HepG2 (cell line): ENCODE data around the gene CCDC6. TPM values are rescaled to one million over a fixed set of nuclear protein-coding genes. Genes with fewer than 3 reads are reported as not detected.
A peak's percentile ranks its signal among the peaks of the same experiment; 100 is the strongest.

Experiments
- ASH2L ChIP-seq: fragments of 300-600, 200-600 bp; sonication (generic); IDR thresholded peaks from 2 replicates; pipeline ENCODE4 v1.7.0; 2017; ENCODE audit warnings: low read depth, mild to moderate bottlenecking, moderate library complexity, mixed read lengths, low read length; ENCODE audit not compliant: insufficient read length
- FOXC1 ChIP-seq: sonication (generic); formaldehyde crosslinking; IDR thresholded peaks from 2 replicates; pipeline ENCODE4 v1.8.0; 2022; ENCODE audit warnings: mild to moderate bottlenecking, missing genetic modification reagents, borderline replicate concordance
- RXRB ChIP-seq: IDR thresholded peaks from 2 replicates; pipeline ENCODE4 v1.6.1; 2016; ENCODE audit warnings: borderline replicate concordance, missing genetic modification reagents, missing compliant biosample characterization
- STAT6 ChIP-seq: sonication (generic); formaldehyde crosslinking; IDR thresholded peaks from 2 replicates; pipeline ENCODE4 v1.4.0; 2020; ENCODE audit warnings: missing genetic modification reagents, mild to moderate bottlenecking, borderline replicate concordance
- ZNF12 ChIP-seq: sonication (generic); formaldehyde crosslinking; IDR thresholded peaks from 2 replicates; pipeline ENCODE4 v1.5.0; 2020; ENCODE audit warnings: missing genetic modification reagents
- ZNF343 ChIP-seq: sonication (generic); formaldehyde crosslinking; IDR thresholded peaks from 2 replicates; pipeline ENCODE4 v1.4.0; 2020; ENCODE audit warnings: mild to moderate bottlenecking, missing genetic modification reagents
- ZNF44 ChIP-seq: sonication (generic); formaldehyde crosslinking; IDR thresholded peaks from 2 replicates; pipeline ENCODE4 v1.5.1; 2020; ENCODE audit warnings: mild to moderate bottlenecking, missing genetic modification reagents
- ZNF614 ChIP-seq: IDR thresholded peaks from 2 replicates; pipeline ENCODE4 v1.6.1; 2018; ENCODE audit warnings: missing biosample characterization, missing genetic modification reagents, inconsistent platforms, borderline replicate concordance
- ZNF644 ChIP-seq: IDR thresholded peaks from 2 replicates; pipeline ENCODE4 v1.6.1; 2016; ENCODE audit warnings: low read depth
- polyA plus RNA-seq, 8 experiments: library from polyadenylated mRNA; depleted of rRNA in 3 of 8; stranded (reverse) in 7 of 8; unstranded in 1 of 8; fragments of >200 nt; fragmentation: Illumina TruSeq in 4 of 8; extraction: Trizol in 4 of 8; gene quantifications; 2 replicates each; pipeline versions ENCODE4 v1.2.1 to v1.2.3, GENCODE V29; 2011 to 2016; ENCODE audit warnings: low read depth in 4 of 8, missing spikeins in 1 of 8, mixed read lengths in 1 of 8; ENCODE audit not compliant: insufficient read depth in 1 of 8
- total RNA-seq, 5 experiments: library from RNA; depleted of rRNA; stranded (reverse); fragments of >200 nt; fragmentation: Illumina TruSeq; extraction: Trizol; gene quantifications; 2 replicates each; pipeline ENCODE4 v1.2.3, GENCODE V29; 2016; ENCODE audit warnings: low read depth in 1 of 5
- TF ChIP-seq, protein P1 (sequence below): IDR thresholded peaks from 2 replicates; pipeline ENCODE4 v1.6.1; 2016; ENCODE audit warnings: missing genetic modification reagents, missing compliant biosample characterization
- TF ChIP-seq, protein P2 (sequence below): sonication (generic); formaldehyde crosslinking; IDR thresholded peaks from 2 replicates; pipeline ENCODE4 v1.5.0; 2020; ENCODE audit warnings: mild to moderate bottlenecking, missing genetic modification reagents, borderline replicate concordance
- TF ChIP-seq, protein P3 (sequence below), 2 experiments: sonication (generic) in 1 of 2; formaldehyde crosslinking in 1 of 2; IDR thresholded peaks; 2 replicates each; pipeline versions ENCODE4 v1.4.0 to v1.6.1; 2018 to 2020; ENCODE audit warnings: missing genetic modification reagents in 2 of 2, borderline replicate concordance in 1 of 2, low read depth in 1 of 2, mild to moderate bottlenecking in 1 of 2, missing biosample characterization in 1 of 2
- TF ChIP-seq, protein P4 (sequence below): sonication (generic); formaldehyde crosslinking; IDR thresholded peaks from 2 replicates; pipeline ENCODE4 v1.5.1; 2020; ENCODE audit warnings: missing genetic modification reagents, mild to moderate bottlenecking, borderline replicate concordance
- TF ChIP-seq, protein P5 (sequence below): conservative IDR thresholded peaks from 2 replicates; pipeline ENCODE4 v1.6.1; 2018; ENCODE audit warnings: missing genetic modification reagents
- TF ChIP-seq, protein P6 (sequence below): sonication (generic); formaldehyde crosslinking; IDR thresholded peaks from 2 replicates; pipeline ENCODE4 v1.4.0; 2020; ENCODE audit warnings: missing genetic modification reagents

The CCDC6 gene
- total and polyA plus RNA-seq, 2 of the 13 experiments (the other 11 are each of a cell fraction or from before 2014, with no cell fraction given) = 17.9 to 18.3 TPM

DNA sequence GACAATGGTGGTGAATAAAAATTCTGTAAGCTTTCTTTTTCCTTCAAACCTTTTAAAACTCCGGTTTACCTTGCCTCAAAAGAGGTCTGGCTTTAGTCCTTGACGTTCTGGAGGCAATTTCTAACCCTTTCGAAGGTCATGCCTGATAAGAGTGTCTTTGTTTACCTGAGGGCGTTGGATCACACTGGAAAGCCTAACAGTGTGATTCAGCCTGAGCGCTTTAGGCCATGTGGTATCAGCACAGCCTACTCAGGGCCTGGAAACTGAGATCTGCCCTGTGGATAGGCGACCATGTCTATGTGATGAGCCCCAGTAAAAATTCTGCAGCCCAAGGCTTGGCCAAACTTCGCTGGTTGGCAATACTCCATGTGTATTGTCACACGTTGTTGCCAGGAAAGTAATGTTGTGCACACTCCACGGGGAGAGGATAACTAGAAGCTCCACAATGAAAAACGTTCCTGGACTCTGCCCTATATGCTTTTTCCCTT lies 10.7 kb downstream of the CCDC6 start (continued):
- TF ChIP-seq, protein P1, sequence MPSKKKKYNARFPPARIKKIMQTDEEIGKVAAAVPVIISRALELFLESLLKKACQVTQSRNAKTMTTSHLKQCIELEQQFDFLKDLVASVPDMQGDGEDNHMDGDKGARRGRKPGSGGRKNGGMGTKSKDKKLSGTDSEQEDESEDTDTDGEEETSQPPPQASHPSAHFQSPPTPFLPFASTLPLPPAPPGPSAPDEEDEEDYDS = peak; percentile 42; the same call in 1 of the 2 replicates
- TF ChIP-seq, protein P2, sequence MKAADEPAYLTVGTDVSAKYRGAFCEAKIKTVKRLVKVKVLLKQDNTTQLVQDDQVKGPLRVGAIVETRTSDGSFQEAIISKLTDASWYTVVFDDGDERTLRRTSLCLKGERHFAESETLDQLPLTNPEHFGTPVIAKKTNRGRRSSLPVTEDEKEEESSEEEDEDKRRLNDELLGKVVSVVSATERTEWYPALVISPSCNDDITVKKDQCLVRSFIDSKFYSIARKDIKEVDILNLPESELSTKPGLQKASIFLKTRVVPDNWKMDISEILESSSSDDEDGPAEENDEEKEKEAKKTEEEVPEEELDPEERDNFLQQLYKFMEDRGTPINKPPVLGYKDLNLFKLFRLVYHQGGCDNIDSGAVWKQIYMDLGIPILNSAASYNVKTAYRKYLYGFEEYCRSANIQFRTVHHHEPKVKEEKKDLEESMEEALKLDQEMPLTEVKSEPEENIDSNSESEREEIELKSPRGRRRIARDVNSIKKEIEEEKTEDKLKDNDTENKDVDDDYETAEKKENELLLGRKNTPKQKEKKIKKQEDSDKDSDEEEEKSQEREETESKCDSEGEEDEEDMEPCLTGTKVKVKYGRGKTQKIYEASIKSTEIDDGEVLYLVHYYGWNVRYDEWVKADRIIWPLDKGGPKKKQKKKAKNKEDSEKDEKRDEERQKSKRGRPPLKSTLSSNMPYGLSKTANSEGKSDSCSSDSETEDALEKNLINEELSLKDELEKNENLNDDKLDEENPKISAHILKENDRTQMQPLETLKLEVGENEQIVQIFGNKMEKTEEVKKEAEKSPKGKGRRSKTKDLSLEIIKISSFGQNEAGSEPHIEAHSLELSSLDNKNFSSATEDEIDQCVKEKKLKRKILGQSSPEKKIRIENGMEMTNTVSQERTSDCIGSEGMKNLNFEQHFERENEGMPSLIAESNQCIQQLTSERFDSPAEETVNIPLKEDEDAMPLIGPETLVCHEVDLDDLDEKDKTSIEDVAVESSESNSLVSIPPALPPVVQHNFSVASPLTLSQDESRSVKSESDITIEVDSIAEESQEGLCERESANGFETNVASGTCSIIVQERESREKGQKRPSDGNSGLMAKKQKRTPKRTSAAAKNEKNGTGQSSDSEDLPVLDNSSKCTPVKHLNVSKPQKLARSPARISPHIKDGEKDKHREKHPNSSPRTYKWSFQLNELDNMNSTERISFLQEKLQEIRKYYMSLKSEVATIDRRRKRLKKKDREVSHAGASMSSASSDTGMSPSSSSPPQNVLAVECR (CRISPR knock-in tag) = peak; percentile 58; the same call in 1 of the 2 replicates
- TF ChIP-seq, protein P3, sequence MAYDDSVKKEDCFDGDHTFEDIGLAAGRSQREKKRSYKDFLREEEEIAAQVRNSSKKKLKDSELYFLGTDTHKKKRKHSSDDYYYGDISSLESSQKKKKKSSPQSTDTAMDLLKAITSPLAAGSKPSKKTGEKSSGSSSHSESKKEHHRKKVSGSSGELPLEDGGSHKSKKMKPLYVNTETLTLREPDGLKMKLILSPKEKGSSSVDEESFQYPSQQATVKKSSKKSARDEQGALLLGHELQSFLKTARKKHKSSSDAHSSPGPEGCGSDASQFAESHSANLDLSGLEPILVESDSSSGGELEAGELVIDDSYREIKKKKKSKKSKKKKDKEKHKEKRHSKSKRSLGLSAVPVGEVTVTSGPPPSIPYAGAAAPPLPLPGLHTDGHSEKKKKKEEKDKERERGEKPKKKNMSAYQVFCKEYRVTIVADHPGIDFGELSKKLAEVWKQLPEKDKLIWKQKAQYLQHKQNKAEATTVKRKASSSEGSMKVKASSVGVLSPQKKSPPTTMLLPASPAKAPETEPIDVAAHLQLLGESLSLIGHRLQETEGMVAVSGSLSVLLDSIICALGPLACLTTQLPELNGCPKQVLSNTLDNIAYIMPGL (CRISPR knock-in tag; IDR thresholded peaks at IDR 0.05; ENCODE audit: borderline replicate concordance in 1 of 2, low read depth in 1 of 2) = peak in 1 of 2 experiments; percentile 22; a peak in 1 of 4 replicates
- TF ChIP-seq, protein P4, sequence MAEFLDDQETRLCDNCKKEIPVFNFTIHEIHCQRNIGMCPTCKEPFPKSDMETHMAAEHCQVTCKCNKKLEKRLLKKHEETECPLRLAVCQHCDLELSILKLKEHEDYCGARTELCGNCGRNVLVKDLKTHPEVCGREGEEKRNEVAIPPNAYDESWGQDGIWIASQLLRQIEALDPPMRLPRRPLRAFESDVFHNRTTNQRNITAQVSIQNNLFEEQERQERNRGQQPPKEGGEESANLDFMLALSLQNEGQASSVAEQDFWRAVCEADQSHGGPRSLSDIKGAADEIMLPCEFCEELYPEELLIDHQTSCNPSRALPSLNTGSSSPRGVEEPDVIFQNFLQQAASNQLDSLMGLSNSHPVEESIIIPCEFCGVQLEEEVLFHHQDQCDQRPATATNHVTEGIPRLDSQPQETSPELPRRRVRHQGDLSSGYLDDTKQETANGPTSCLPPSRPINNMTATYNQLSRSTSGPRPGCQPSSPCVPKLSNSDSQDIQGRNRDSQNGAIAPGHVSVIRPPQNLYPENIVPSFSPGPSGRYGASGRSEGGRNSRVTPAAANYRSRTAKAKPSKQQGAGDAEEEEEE (CRISPR knock-in tag) = no peak
- no peak for TF ChIP-seq ZNF343
- peak; percentile 68; the same call in 1 of the 2 replicates for TF ChIP-seq ZNF644 (CRISPR knock-in tag)
- 0 out of 2 replicates have a peak, but pooled peaks have one; percentile 52 for TF ChIP-seq ZNF44 (CRISPR knock-in tag)
- no peak for TF ChIP-seq STAT6 (CRISPR knock-in tag)
- TF ChIP-seq, protein P5, sequence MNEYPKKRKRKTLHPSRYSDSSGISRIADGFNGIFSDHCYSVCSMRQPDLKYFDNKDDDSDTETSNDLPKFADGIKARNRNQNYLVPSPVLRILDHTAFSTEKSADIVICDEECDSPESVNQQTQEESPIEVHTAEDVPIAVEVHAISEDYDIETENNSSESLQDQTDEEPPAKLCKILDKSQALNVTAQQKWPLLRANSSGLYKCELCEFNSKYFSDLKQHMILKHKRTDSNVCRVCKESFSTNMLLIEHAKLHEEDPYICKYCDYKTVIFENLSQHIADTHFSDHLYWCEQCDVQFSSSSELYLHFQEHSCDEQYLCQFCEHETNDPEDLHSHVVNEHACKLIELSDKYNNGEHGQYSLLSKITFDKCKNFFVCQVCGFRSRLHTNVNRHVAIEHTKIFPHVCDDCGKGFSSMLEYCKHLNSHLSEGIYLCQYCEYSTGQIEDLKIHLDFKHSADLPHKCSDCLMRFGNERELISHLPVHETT (CRISPR knock-in tag) = no peak
- TF ChIP-seq, protein P6, sequence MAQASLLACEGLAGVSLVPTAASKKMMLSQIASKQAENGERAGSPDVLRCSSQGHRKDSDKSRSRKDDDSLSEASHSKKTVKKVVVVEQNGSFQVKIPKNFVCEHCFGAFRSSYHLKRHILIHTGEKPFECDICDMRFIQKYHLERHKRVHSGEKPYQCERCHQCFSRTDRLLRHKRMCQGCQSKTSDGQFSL = no peak
- peak; percentile 82 for TF ChIP-seq RXRB (CRISPR knock-in tag)
- TF ChIP-seq FOXC1 (CRISPR knock-in tag) = 0 out of 2 replicates have a peak, but pooled peaks have one; percentile 35
- peak; percentile 25; the same call in 1 of the 2 replicates for TF ChIP-seq ZNF614 (CRISPR knock-in tag)
- 0 out of 2 replicates have a peak, but pooled peaks have one; percentile 30 for TF ChIP-seq ZNF12
- peak; percentile 41 for TF ChIP-seq ASH2L
